OCI-LY3 (cell line): ENCODE measurements around the gene PRUNE2.
"Not testable (repeated sequence)": the region's sequence is repeated elsewhere in the genome, so short reads cannot be mapped to it uniquely, and the experiment has no call there.

Experiments
- H2AFZ ChIP-seq: fragments of 200-600, 300-600 bp; shearing (Covaris generic); 2 replicates; pipeline ENCODE4 v1.6.0; 2014; ENCODE audit warnings: antibody characterized with exemption, low read depth, low read length
- H3K27ac ChIP-seq: fragments of 200-600, 300-600 bp; sonication (generic); 2 replicates; pipeline ENCODE4 v1.5.1; 2014; ENCODE audit warnings: mild to moderate bottlenecking, low read length, moderate library complexity, mixed read lengths
- H3K27me3 ChIP-seq: fragments of 200-600, 300-600 bp; sonication (generic); 2 replicates; pipeline ENCODE4 v1.6.1; 2014; ENCODE audit warnings: low read depth, low read length, mixed read lengths
- H3K36me3 ChIP-seq: fragments of 200-600, 300-600 bp; sonication (generic); replicated peaks from 2 replicates; pipeline ENCODE3; 2014; ENCODE audit warnings: low read depth, low read length, mixed read lengths
- H3K4me1 ChIP-seq: fragments of 300-600, 200-600 bp; sonication (generic); 2 replicates; pipeline ENCODE4 v1.6.1; 2014; ENCODE audit warnings: low read length, mixed read lengths
- H3K4me2 ChIP-seq: fragments of 200-600, 300-600 bp; sonication (generic); 2 replicates; pipeline ENCODE4 v1.6.1; 2014; ENCODE audit warnings: low read length, mixed read lengths
- H3K4me3 ChIP-seq: fragments of 300-600, 200-600 bp; sonication (generic); 2 replicates; pipeline ENCODE4 v1.5.1; 2014; ENCODE audit warnings: antibody characterized with exemption, mild to moderate bottlenecking, low read length, moderate library complexity
- H3K79me2 ChIP-seq: fragments of 300-600, 200-600 bp; shearing (Covaris generic); 2 replicates; pipeline ENCODE4 v1.6.1; 2014; ENCODE audit warnings: mild to moderate bottlenecking, low read length, mixed read lengths
- H3K9ac ChIP-seq: fragments of 300-600, 200-600 bp; shearing (Covaris generic); 2 replicates; pipeline ENCODE4 v1.6.0; 2014; ENCODE audit warnings: mild to moderate bottlenecking, low read length, moderate library complexity
- H3K9me3 ChIP-seq: fragments of 200-600, 300-600 bp; shearing (Covaris generic); 2 replicates; pipeline ENCODE4 v1.6.1; 2014; ENCODE audit warnings: low read length, mixed read lengths; ENCODE audit not compliant: insufficient read depth
- H4K20me1 ChIP-seq: fragments of 200-600, 300-600 bp; sonication (generic); 2 replicates; pipeline ENCODE4 v1.6.1; 2016; ENCODE audit warnings: low read length, mixed read lengths; ENCODE audit not compliant: insufficient read depth
- CTCF ChIP-seq: fragments of 200-600, 300-600 bp; sonication (generic); IDR thresholded peaks from 2 replicates; pipeline ENCODE4 v1.5.1; 2014; ENCODE audit warnings: antibody characterized with exemption, low read length, low read depth
- EZH2phosphoT487 ChIP-seq: fragments of 200-600 bp; shearing (Covaris generic); IDR thresholded peaks from 2 replicates; pipeline ENCODE4 v1.6.1; 2018; ENCODE audit warnings: antibody characterized with exemption, mixed run types, low read depth

The PRUNE2 gene

GRCh38 chr9:76676857-76677256 lies 229.1 kb downstream of the PRUNE2 start:
- Histone ChIP-seq H2AFZ (no peak overlapping the region), H3K4me1 (no peaks in the 10 kb centered on the region), H3K9me3 (no peaks in the 10 kb centered on the region), H3K4me3 (no peak overlapping the region), H3K27ac (no peak overlapping the region), H3K79me2 (no peaks in the 10 kb centered on the region), H3K36me3 (no peaks in the 10 kb centered on the region), H3K27me3 (0 out of 2 replicates have a peak, but pooled peaks cover 3% of the 10 kb centered on the region), H3K9ac (no peak overlapping the region), H3K4me2 (no peak overlapping the region), H4K20me1 (no peaks in the 10 kb centered on the region)
- TF ChIP-seq EZH2phosphoT487, result no peak
- no peak for TF ChIP-seq CTCF

- Histone ChIP-seq H4K20me1 (no peaks in the 10 kb centered on the region), H3K4me1 (no peaks in the 10 kb centered on the region), H3K9ac (no peak overlapping the region), H3K4me2 (no peak overlapping the region), H3K27me3 (peaks cover 27% of the 10 kb centered on the region), H3K27ac (no peak overlapping the region), H2AFZ (no peak overlapping the region), H3K36me3 (no peaks in the 10 kb centered on the region), H3K79me2 (no peaks in the 10 kb centered on the region), H3K9me3 (no peaks in the 10 kb centered on the region), H3K4me3 (no peak overlapping the region)
- TF ChIP-seq EZH2phosphoT487, result no peak
- TF ChIP-seq CTCF, result no peak
These were observed 238.4 kb downstream of the PRUNE2 start for GRCh38 chr9:76667521-76667957.

- H3K79me2 ChIP-seq, H2AFZ ChIP-seq, H3K9me3 ChIP-seq, H3K9ac ChIP-seq, H3K4me1 ChIP-seq, H3K4me3 ChIP-seq, H3K36me3 ChIP-seq, H4K20me1 ChIP-seq, H3K27ac ChIP-seq: not testable (repeated sequence)
- H3K4me2 ChIP-seq, result 0 out of 2 replicates have a peak overlapping the region, but pooled peaks have one; percentile 14
- H3K27me3 ChIP-seq, result peaks cover 36% of the 10 kb centered on the region
- TF ChIP-seq CTCF, result peak; percentile 45; the same call in 1 of the 2 replicates
These were observed 239.9 kb downstream of the PRUNE2 start for GRCh38 chr9:76665966-76666365.

GRCh38 chr9:76665458-76665857 lies 240.5 kb downstream of the PRUNE2 start:
- no peaks in the 10 kb centered on the region for H3K4me1 ChIP-seq
- no peak overlapping the region for H2AFZ ChIP-seq
- H3K27ac ChIP-seq, result no peak overlapping the region
- no peaks in the 10 kb centered on the region for H3K79me2 ChIP-seq
- no peak overlapping the region for H3K4me3 ChIP-seq
- no peak for TF ChIP-seq EZH2phosphoT487
- no peaks in the 10 kb centered on the region for H4K20me1 ChIP-seq
- no peak overlapping the region for H3K9ac ChIP-seq
- H3K36me3 ChIP-seq, result no peaks in the 10 kb centered on the region
- peaks cover 36% of the 10 kb centered on the region for H3K27me3 ChIP-seq
- H3K9me3 ChIP-seq, result no peaks in the 10 kb centered on the region
- H3K4me2 ChIP-seq, result no peak overlapping the region

GRCh38 chr9:76664120-76664519 lies 241.8 kb downstream of the PRUNE2 start:
- Histone ChIP-seq H3K36me3 (no peaks in the 10 kb centered on the region), H3K27ac (no peak overlapping the region), H3K27me3 (peaks cover 41% of the 10 kb centered on the region), H3K4me2 (no peak overlapping the region), H3K9ac (no peak overlapping the region), H2AFZ (no peak overlapping the region), H4K20me1 (no peaks in the 10 kb centered on the region), H3K79me2 (no peaks in the 10 kb centered on the region), H3K4me3 (no peak overlapping the region), H3K4me1 (no peaks in the 10 kb centered on the region), H3K9me3 (no peaks in the 10 kb centered on the region)
- TF ChIP-seq EZH2phosphoT487 (no peak), CTCF (no peak)
